ENCODE results near the gene ERF.

Gene ERF

GRCh38 chr19:42279155-42279901 lies 24.4 kb upstream of the ERF start:
- no peaks in the 10 kb centered on the region for H3K36me3 ChIP-seq (ENCODE audit: control insufficient read depth, insufficient read depth, low read length)
- peaks cover 20% of the 10 kb centered on the region for H3K4me1 ChIP-seq (ENCODE audit: control insufficient read depth, insufficient read depth, low read length)
- peak overlapping the region; percentile 76 for H3K9ac ChIP-seq (ENCODE audit: low read depth, low read length)
- no peaks in the 10 kb centered on the region for H3K27me3 ChIP-seq (ENCODE audit: control insufficient read depth, insufficient read depth, low read length)
- no peaks in the 10 kb centered on the region for H3K9me3 ChIP-seq (ENCODE audit: control insufficient read depth, insufficient read depth, low read length)
- peak overlapping the region; percentile 67 for H3K4me3 ChIP-seq (ENCODE audit: low read depth, low read length)

GRCh38 chr19:42278452-42279154 lies 23.7 kb upstream of the ERF start:
- Histone ChIP-seq H3K9ac (ENCODE audit: low read depth, low read length) (no peak overlapping the region), H3K36me3 (ENCODE audit: control insufficient read depth, insufficient read depth, low read length) (peaks cover 6% of the 10 kb centered on the region), H3K4me1 (ENCODE audit: control insufficient read depth, insufficient read depth, low read length) (peaks cover 20% of the 10 kb centered on the region), H3K27me3 (ENCODE audit: control insufficient read depth, insufficient read depth, low read length) (no peaks in the 10 kb centered on the region), H3K9me3 (ENCODE audit: control insufficient read depth, insufficient read depth, low read length) (no peaks in the 10 kb centered on the region), H3K4me3 (ENCODE audit: low read depth, low read length) (no peak overlapping the region)

GRCh38 chr19:42277821-42278451 lies 23.0 kb upstream of the ERF start:
- H3K27me3 ChIP-seq (ENCODE audit: control insufficient read depth, insufficient read depth, low read length), result no peaks in the 10 kb centered on the region
- peaks cover 15% of the 10 kb centered on the region for H3K4me1 ChIP-seq (ENCODE audit: control insufficient read depth, insufficient read depth, low read length)
- H3K36me3 ChIP-seq (ENCODE audit: control insufficient read depth, insufficient read depth, low read length), result peaks cover 12% of the 10 kb centered on the region
- H3K4me3 ChIP-seq (ENCODE audit: low read depth, low read length), result no peak overlapping the region
- no peak overlapping the region for H3K9ac ChIP-seq (ENCODE audit: low read depth, low read length)
- no peaks in the 10 kb centered on the region for H3K9me3 ChIP-seq (ENCODE audit: control insufficient read depth, insufficient read depth, low read length)

DNA sequence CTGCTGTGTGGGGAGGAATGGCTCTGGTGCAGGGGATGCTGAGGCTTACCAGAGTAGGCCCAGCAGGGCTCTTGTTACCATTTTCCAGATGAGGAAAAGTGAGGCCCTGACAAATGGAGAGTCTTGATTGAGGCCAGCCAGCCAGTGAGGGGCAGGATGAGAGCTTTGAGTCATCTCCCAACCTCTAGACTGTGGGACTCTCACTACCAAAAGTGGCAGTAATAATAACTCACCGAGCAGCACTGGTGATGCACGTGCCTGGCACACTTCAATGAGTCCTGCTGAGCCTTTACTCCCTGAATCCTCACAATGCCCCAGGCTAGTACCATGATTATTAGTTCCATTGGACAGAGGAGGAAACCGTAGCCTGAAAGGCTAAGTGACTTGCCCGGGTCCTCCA lies 21.9 kb upstream of the ERF start:
- Histone ChIP-seq H3K36me3 (ENCODE audit: control insufficient read depth, insufficient read depth, low read length) (peaks cover 12% of the 10 kb centered on the region), H3K4me1 (ENCODE audit: control insufficient read depth, insufficient read depth, low read length) (peaks cover 7% of the 10 kb centered on the region), H3K4me3 (ENCODE audit: low read depth, low read length) (no peak overlapping the region), H3K9ac (ENCODE audit: low read depth, low read length) (no peak overlapping the region), H3K9me3 (ENCODE audit: control insufficient read depth, insufficient read depth, low read length) (no peaks in the 10 kb centered on the region), H3K27me3 (ENCODE audit: control insufficient read depth, insufficient read depth, low read length) (no peaks in the 10 kb centered on the region)

- Histone ChIP-seq H3K27me3 (ENCODE audit: control insufficient read depth, insufficient read depth, low read length) (no peaks in the 10 kb centered on the region), H3K4me1 (ENCODE audit: control insufficient read depth, insufficient read depth, low read length) (peaks cover 3% of the 10 kb centered on the region), H3K9ac (ENCODE audit: low read depth, low read length) (no peak overlapping the region), H3K36me3 (ENCODE audit: control insufficient read depth, insufficient read depth, low read length) (peaks cover 12% of the 10 kb centered on the region), H3K9me3 (ENCODE audit: control insufficient read depth, insufficient read depth, low read length) (no peaks in the 10 kb centered on the region), H3K4me3 (ENCODE audit: low read depth, low read length) (no peak overlapping the region)
These were observed 21.4 kb upstream of the ERF start for GRCh38 chr19:42276284-42276683.

DNA sequence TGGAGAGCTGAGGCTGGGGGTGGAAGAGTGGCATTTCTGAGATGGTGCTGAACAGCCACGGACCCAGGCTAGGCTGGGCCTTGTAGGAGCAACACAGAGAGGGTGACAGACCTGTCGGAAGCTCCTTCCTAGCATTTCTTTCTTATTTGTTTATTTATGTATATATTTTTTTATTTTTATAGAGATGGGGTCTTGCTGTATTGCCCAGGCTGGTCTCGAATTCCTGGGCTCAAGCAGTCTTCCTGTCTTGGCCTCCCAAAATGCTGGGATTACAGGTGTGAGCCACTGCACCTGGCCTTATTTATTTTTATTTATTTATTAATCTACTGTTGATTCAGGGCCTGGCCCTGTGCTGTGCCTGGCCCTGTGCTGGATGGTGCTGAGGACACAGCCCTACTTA lies 20.6 kb upstream of the ERF start:
- Histone ChIP-seq H3K9me3 (ENCODE audit: control insufficient read depth, insufficient read depth, low read length) (no peaks in the 10 kb centered on the region), H3K4me3 (ENCODE audit: low read depth, low read length) (no peak overlapping the region), H3K27me3 (ENCODE audit: control insufficient read depth, insufficient read depth, low read length) (no peaks in the 10 kb centered on the region), H3K9ac (ENCODE audit: low read depth, low read length) (no peak overlapping the region), H3K4me1 (ENCODE audit: control insufficient read depth, insufficient read depth, low read length) (peaks cover 3% of the 10 kb centered on the region), H3K36me3 (ENCODE audit: control insufficient read depth, insufficient read depth, low read length) (peaks cover 12% of the 10 kb centered on the region)

DNA sequence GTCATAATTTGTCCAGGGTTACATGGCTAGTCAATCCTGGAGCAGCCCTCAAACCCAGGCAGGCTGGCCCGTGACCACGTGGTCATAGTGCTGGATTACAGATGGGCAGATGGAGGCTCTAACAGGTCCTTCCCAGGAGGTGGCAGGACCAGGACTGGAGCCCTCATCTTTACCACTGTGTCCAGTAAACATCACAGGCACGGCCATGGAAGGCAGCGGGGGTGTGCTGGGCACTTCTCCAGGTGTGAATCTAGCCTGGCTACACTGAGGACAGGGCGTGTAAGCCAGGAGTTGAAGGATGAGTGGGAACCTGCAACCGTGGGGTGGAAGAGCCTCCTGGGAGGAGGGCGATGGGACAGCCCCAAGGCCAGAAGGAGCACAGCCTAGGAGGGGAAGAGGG lies 20.2 kb upstream of the ERF start:
- Histone ChIP-seq H3K4me3 (ENCODE audit: low read depth, low read length) (no peak overlapping the region), H3K27me3 (ENCODE audit: control insufficient read depth, insufficient read depth, low read length) (no peaks in the 10 kb centered on the region), H3K9me3 (ENCODE audit: control insufficient read depth, insufficient read depth, low read length) (no peaks in the 10 kb centered on the region), H3K4me1 (ENCODE audit: control insufficient read depth, insufficient read depth, low read length) (peaks cover 5% of the 10 kb centered on the region), H3K36me3 (ENCODE audit: control insufficient read depth, insufficient read depth, low read length) (peaks cover 12% of the 10 kb centered on the region), H3K9ac (ENCODE audit: low read depth, low read length) (no peak overlapping the region)

DNA sequence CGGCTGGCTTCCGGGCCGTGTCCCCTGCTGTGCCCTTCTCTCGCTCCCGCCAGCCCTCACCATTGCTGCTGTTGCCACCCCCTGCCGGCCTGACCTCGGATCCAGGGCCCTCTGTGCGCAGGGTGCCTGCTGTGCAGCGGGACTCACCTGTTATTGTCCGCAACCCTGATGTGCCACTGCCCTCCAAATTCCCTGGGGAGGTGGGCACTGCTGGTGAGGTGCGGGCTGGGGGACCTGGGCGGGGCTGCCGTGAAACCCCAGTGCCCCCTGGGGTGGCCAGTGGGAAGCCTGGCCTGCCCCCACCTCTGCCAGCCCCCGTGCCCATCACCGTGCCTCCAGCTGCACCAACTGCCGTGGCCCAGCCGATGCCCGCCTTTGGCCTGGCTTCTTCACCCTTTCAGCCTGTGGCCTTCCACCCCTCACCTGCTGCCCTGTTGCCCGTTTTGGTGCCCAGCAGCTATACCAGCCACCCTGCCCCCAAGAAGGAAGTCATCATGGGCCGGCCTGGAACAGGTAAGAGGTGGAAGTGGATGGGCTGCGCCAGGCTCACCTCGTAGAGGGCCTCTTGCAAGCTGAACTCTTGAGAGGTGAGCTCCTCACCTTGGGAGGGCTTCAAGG lies 19.2 kb upstream of the ERF start:
- Histone ChIP-seq H3K4me1 (ENCODE audit: control insufficient read depth, insufficient read depth, low read length) (peaks cover 5% of the 10 kb centered on the region), H3K4me3 (ENCODE audit: low read depth, low read length) (no peak overlapping the region), H3K27me3 (ENCODE audit: control insufficient read depth, insufficient read depth, low read length) (no peaks in the 10 kb centered on the region), H3K9ac (ENCODE audit: low read depth, low read length) (no peak overlapping the region), H3K9me3 (ENCODE audit: control insufficient read depth, insufficient read depth, low read length) (no peaks in the 10 kb centered on the region), H3K36me3 (ENCODE audit: control insufficient read depth, insufficient read depth, low read length) (peaks cover 12% of the 10 kb centered on the region)

GRCh38 chr19:42273407-42274064 lies 18.6 kb upstream of the ERF start:
- peaks cover 12% of the 10 kb centered on the region for H3K36me3 ChIP-seq (ENCODE audit: control insufficient read depth, insufficient read depth, low read length)
- H3K9me3 ChIP-seq (ENCODE audit: control insufficient read depth, insufficient read depth, low read length), result no peaks in the 10 kb centered on the region
- H3K4me1 ChIP-seq (ENCODE audit: control insufficient read depth, insufficient read depth, low read length), result peaks cover 5% of the 10 kb centered on the region
- no peak overlapping the region for H3K9ac ChIP-seq (ENCODE audit: low read depth, low read length)
- H3K4me3 ChIP-seq (ENCODE audit: low read depth, low read length), result no peak overlapping the region
- no peaks in the 10 kb centered on the region for H3K27me3 ChIP-seq (ENCODE audit: control insufficient read depth, insufficient read depth, low read length)

DNA sequence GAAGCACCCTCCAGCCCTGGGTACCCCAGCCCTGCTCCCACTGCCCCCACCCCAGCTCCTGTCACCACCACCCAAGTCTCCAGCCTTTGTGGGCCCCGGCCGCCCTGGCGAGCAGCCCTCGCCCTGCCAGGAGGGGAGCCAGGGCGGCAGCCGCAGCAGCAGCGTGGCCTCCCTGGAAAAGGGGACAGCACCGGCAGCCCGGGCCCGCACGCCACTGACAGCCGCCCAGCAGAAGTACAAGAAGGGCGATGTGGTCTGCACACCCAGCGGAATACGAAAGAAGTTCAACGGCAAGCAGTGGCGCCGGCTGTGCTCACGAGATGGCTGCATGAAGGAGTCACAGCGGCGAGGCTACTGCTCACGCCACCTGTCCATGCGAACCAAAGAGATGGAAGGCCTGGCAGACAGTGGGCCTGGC lies 18.1 kb upstream of the ERF start:
- Histone ChIP-seq H3K9ac (ENCODE audit: low read depth, low read length) (no peak overlapping the region), H3K27me3 (ENCODE audit: control insufficient read depth, insufficient read depth, low read length) (no peaks in the 10 kb centered on the region), H3K4me3 (ENCODE audit: low read depth, low read length) (no peak overlapping the region), H3K36me3 (ENCODE audit: control insufficient read depth, insufficient read depth, low read length) (peaks cover 12% of the 10 kb centered on the region), H3K4me1 (ENCODE audit: control insufficient read depth, insufficient read depth, low read length) (peaks cover 5% of the 10 kb centered on the region), H3K9me3 (ENCODE audit: control insufficient read depth, insufficient read depth, low read length) (no peaks in the 10 kb centered on the region)

- Histone ChIP-seq H3K4me3 (ENCODE audit: low read depth, low read length) (no peak overlapping the region), H3K36me3 (ENCODE audit: control insufficient read depth, insufficient read depth, low read length) (peaks cover 12% of the 10 kb centered on the region), H3K9ac (ENCODE audit: low read depth, low read length) (no peak overlapping the region), H3K4me1 (ENCODE audit: control insufficient read depth, insufficient read depth, low read length) (peaks cover 6% of the 10 kb centered on the region), H3K27me3 (ENCODE audit: control insufficient read depth, insufficient read depth, low read length) (no peaks in the 10 kb centered on the region), H3K9me3 (ENCODE audit: control insufficient read depth, insufficient read depth, low read length) (no peaks in the 10 kb centered on the region)
These were observed 17.6 kb upstream of the ERF start for GRCh38 chr19:42272535-42272897.
